Epithelial cell of proximal tubule (primary cell): ENCODE data around the gene TBATA. TPM values are rescaled to one million over a fixed set of nuclear protein-coding genes. Genes with fewer than 3 reads are reported as not detected.

Source experiments
- DNase-seq: peaks from one replicate; pipeline ENCODE4 v3.0.0-alpha.2; 2011; ENCODE audit warnings: low read depth
- H3K4me3 ChIP-seq: 2 replicates; pipeline ENCODE4 v1.5.1; 2011; ENCODE audit warnings: low read depth, mild to moderate bottlenecking, low read length
- CTCF ChIP-seq: conservative IDR thresholded peaks from 2 replicates; pipeline ENCODE4 v1.5.1; 2012; ENCODE audit warnings: low read depth, mild to moderate bottlenecking, low read length
- total RNA-seq: library from RNA; depleted of rRNA; stranded (reverse); fragments of >200 nt; gene quantifications from 2 replicates; pipeline ENCODE4 v1.2.3, GENCODE V29; 2015

Gene TBATA
- total RNA-seq, 1 donor from 2014 or later = not detected

- H3K4me3 ChIP-seq = no peak overlapping the region
- TF ChIP-seq CTCF = no peak
- DNase-seq = no peak
Measured at GRCh38 chr10:70745555-70745954, 39.6 kb downstream of the TBATA start.

- no peak overlapping the region for H3K4me3 ChIP-seq
- no peak for TF ChIP-seq CTCF
- DNase-seq = no peak
Measured at GRCh38 chr10:70744617-70745143, 40.5 kb downstream of the TBATA start.

GRCh38 chr10:70743879-70744278 lies 41.3 kb downstream of the TBATA start:
- no peak for DNase-seq
- no peak for TF ChIP-seq CTCF
- H3K4me3 ChIP-seq = no peak overlapping the region

GRCh38 chr10:70743430-70743788 lies 41.8 kb downstream of the TBATA start:
- DNase-seq = no peak
- H3K4me3 ChIP-seq = no peak overlapping the region
- no peak for TF ChIP-seq CTCF

GRCh38 chr10:70742537-70743429 lies 42.4 kb downstream of the TBATA start:
- no peak overlapping the region for H3K4me3 ChIP-seq
- no peak for TF ChIP-seq CTCF
- DNase-seq = no peak

GRCh38 chr10:70740406-70741288 lies 44.5 kb downstream of the TBATA start:
- no peak for DNase-seq
- no peak overlapping the region for H3K4me3 ChIP-seq
- no peak for TF ChIP-seq CTCF
